ENCODE data around the gene PTGES2. TPM values are rescaled to one million over a fixed set of nuclear protein-coding genes. Genes with fewer than 3 reads are reported as not detected.
"Not testable (repeated sequence)": the region's sequence is repeated elsewhere in the genome, so short reads cannot be mapped to it uniquely, and the experiment has no call there.

The PTGES2 gene
- total RNA-seq, 1 donor from 2014 or later, result 60.4 TPM

DNA sequence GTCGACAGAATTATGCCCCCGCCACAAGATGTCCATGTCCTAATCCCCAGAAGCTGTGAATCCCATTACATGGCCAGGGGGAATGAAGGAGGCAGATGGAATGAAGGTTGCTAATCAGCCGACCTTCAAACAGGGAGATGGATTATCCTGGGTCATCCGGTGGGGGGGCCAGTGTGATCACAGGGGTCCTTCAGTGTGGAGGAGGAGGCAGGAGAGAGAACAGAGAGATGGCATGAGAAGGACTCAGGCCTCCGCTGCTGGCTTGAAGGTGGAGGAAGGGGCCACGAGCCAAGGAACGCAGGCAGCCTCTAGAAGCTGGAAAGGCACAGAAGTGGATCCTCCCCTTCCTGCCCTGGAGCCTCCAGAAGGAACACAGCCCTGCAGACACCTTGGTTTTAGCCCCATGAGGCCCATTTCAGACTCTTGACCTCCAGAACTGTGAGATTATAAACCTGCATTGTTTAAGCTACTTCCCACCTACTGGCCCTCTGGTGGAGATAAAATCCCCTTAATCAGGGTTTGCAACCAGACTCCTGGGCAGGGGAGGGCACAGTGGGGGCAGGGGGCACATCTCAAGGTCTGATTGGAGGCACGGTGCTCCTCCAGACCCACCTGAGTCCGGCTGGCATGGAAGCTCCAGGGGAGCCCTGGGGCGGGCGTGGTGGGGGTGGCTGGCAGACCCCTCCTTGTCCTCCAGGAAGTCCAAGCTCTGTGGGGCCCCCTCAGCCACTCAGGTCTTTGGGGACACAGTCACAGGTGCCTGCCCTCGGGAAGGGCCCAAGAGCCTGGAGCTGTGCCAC is 13.8 kb downstream of the PTGES2 start:
- H3K36me3 Mint-ChIP-seq (ENCODE audit: insufficient read depth), result peaks cover 3% of the 10 kb centered on the region
- DNase-seq (ENCODE audit: low spot score, unreplicated experiment), result no peak
- H3K4me1 Mint-ChIP-seq (ENCODE audit: low read depth), result peaks cover 2% of the 10 kb centered on the region
- TF ChIP-seq, protein P1, sequence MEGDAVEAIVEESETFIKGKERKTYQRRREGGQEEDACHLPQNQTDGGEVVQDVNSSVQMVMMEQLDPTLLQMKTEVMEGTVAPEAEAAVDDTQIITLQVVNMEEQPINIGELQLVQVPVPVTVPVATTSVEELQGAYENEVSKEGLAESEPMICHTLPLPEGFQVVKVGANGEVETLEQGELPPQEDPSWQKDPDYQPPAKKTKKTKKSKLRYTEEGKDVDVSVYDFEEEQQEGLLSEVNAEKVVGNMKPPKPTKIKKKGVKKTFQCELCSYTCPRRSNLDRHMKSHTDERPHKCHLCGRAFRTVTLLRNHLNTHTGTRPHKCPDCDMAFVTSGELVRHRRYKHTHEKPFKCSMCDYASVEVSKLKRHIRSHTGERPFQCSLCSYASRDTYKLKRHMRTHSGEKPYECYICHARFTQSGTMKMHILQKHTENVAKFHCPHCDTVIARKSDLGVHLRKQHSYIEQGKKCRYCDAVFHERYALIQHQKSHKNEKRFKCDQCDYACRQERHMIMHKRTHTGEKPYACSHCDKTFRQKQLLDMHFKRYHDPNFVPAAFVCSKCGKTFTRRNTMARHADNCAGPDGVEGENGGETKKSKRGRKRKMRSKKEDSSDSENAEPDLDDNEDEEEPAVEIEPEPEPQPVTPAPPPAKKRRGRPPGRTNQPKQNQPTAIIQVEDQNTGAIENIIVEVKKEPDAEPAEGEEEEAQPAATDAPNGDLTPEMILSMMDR (IDR thresholded peaks at IDR 0.05; ENCODE audit: unreplicated experiment), result no peak
- no peak overlapping the region for H3K4me3 Mint-ChIP-seq (ENCODE audit: low read depth)
- no peak overlapping the region for H3K27ac Mint-ChIP-seq
- H3K9me3 Mint-ChIP-seq (ENCODE audit: low read depth), result no peaks in the 10 kb centered on the region
- H3K27me3 Mint-ChIP-seq, result peaks cover 3% of the 10 kb centered on the region

DNA sequence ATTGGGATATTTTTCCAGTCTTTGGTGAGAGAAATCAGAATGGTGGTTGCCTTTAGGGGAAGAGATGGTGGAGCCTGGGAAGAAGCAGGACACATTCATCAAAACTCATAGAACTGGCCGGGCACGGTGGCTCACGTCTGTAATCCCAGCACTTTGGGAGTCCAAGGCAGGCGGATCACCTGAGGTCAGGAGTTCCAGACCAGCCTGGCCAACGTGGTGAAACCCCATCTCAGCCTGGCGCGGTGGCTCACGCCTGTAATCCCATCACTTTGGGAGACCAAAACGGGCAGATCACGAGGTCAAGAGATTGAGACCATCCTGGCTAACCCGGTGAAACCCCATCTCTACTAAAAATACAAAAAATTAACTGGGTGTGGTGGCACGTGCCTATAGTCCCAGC is 15.8 kb downstream of the PTGES2 start:
- not testable (repeated sequence) for H3K36me3 Mint-ChIP-seq (ENCODE audit: insufficient read depth); H3K27ac Mint-ChIP-seq; H3K27me3 Mint-ChIP-seq; H3K9me3 Mint-ChIP-seq (ENCODE audit: low read depth); H3K4me1 Mint-ChIP-seq (ENCODE audit: low read depth); DNase-seq (ENCODE audit: low spot score, unreplicated experiment); H3K4me3 Mint-ChIP-seq (ENCODE audit: low read depth)

DNA sequence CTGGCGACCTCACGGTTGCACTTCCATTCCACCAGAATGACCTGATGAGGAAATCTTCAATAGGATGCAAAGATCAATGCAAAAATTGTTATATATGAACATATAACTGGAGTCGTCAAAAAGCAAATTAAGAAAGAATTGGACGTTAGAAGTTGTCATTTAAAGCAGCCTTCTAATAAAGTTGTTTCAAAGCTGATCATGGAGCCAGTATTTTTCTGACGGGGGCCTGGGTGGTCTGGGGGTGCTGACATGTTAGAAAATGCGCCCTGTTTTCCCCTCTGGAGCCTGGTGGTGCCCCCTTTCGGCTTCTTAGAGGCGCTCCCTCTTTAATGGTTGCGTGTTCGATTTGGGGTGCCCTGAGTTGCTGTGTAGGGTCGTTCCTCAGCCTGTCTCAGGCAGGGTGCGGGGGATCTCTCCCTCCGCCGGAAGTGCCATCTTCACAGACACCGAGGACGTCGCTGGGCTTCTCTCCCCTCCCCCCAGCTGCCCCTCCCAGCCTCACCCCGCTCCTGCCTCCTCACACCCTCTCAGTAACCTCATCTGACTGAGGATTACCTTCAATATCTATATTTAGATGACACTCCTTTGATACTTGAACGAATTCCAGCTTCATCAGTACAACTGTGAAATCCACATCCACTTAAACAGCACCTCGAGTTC is 18.3 kb downstream of the PTGES2 start:
- no peak overlapping the region for H3K27ac Mint-ChIP-seq
- H3K36me3 Mint-ChIP-seq (ENCODE audit: insufficient read depth), result peaks cover 6% of the 10 kb centered on the region
- no peaks in the 10 kb centered on the region for H3K9me3 Mint-ChIP-seq (ENCODE audit: low read depth)
- no peak for DNase-seq (ENCODE audit: low spot score, unreplicated experiment)
- TF ChIP-seq, protein P1 (IDR thresholded peaks at IDR 0.05; ENCODE audit: unreplicated experiment), result no peak
- no peaks in the 10 kb centered on the region for H3K27me3 Mint-ChIP-seq
- H3K4me3 Mint-ChIP-seq (ENCODE audit: low read depth), result no peak overlapping the region
- no peaks in the 10 kb centered on the region for H3K4me1 Mint-ChIP-seq (ENCODE audit: low read depth)

DNA sequence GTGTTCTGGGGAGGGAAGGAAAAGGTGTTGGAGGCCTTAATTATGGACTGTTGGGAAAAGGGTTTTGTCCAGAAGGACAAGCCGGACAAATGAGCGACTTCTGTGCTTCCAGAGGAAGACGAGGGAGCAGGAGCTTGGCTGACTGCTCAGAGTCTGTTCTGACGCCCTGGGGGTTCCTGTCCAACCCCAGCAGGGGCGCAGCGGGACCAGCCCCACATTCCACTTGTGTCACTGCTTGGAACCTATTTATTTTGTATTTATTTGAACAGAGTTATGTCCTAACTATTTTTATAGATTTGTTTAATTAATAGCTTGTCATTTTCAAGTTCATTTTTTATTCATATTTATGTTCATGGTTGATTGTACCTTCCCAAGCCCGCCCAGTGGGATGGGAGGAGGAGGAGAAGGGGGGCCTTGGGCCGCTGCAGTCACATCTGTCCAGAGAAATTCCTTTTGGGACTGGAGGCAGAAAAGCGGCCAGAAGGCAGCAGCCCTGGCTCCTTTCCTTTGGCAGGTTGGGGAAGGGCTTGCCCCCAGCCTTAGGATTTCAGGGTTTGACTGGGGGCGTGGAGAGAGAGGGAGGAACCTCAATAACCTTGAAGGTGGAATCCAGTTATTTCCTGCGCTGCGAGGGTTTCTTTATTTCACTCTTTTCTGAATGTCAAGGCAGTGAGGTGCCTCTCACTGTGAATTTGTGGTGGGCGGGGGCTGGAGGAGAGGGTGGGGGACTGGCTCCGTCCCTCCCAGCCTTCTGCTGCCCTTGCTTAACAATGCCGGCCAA is 19.1 kb downstream of the PTGES2 start:
- Mint-ChIP-seq H3K4me1 (ENCODE audit: low read depth) (no peaks in the 10 kb centered on the region), H3K4me3 (ENCODE audit: low read depth) (no peak overlapping the region), H3K36me3 (ENCODE audit: insufficient read depth) (peaks cover 6% of the 10 kb centered on the region), H3K27ac (no peak overlapping the region), H3K27me3 (no peaks in the 10 kb centered on the region), H3K9me3 (ENCODE audit: low read depth) (no peaks in the 10 kb centered on the region)
- TF ChIP-seq, protein P1 (IDR thresholded peaks at IDR 0.05; ENCODE audit: unreplicated experiment), result no peak
- no peak for DNase-seq (ENCODE audit: low spot score, unreplicated experiment)

DNA sequence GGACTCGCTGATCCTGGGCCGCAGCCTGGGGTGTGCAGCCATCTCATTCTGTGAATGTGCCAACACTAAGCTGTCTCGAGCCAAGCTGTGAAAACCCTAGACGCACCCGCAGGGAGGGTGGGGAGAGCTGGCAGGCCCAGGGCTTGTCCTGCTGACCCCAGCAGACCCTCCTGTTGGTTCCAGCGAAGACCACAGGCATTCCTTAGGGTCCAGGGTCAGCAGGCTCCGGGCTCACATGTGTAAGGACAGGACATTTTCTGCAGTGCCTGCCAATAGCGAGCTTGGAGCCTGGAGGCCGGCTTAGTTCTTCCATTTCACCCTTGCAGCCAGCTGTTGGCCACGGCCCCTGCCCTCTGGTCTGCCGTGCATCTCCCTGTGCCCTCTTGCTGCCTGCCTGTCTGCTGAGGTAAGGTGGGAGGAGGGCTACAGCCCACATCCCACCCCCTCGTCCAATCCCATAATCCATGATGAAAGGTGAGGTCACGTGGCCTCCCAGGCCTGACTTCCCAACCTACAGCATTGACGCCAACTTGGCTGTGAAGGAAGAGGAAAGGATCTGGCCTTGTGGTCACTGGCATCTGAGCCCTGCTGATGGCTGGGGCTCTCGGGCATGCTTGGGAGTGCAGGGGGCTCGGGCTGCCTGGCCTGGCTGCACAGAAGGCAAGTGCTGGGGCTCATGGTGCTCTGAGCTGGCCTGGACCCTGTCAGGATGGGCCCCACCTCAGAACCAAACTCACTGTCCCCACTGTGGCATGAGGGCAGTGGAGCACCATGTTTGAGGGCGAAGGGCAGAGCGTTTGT is 19.9 kb downstream of the PTGES2 start:
- no peaks in the 10 kb centered on the region for H3K9me3 Mint-ChIP-seq (ENCODE audit: low read depth)
- H3K27me3 Mint-ChIP-seq, result no peaks in the 10 kb centered on the region
- peaks cover 7% of the 10 kb centered on the region for H3K36me3 Mint-ChIP-seq (ENCODE audit: insufficient read depth)
- H3K4me1 Mint-ChIP-seq (ENCODE audit: low read depth), result no peaks in the 10 kb centered on the region
- H3K4me3 Mint-ChIP-seq (ENCODE audit: low read depth), result no peak overlapping the region
- TF ChIP-seq, protein P1 (IDR thresholded peaks at IDR 0.05; ENCODE audit: unreplicated experiment), result no peak
- H3K27ac Mint-ChIP-seq, result no peak overlapping the region
- no peak for DNase-seq (ENCODE audit: low spot score, unreplicated experiment)

Measured in progenitor cell of endocrine pancreas (in vitro differentiated cells).